GM21717 (cell line): Measurements from ENCODE around the gene DUSP21.
"Not testable (repeated sequence)": the region's sequence is repeated elsewhere in the genome, so short reads cannot be mapped to it uniquely, and the experiment has no call there.

Experiments used
- ATAC-seq: cut with Tn5 transposase; IDR thresholded peaks from one replicate; pipeline ENCODE4 v1.9.1; 2021; ENCODE audit warnings: mild to moderate bottlenecking, moderate library complexity; ENCODE audit not compliant: unreplicated experiment

The DUSP21 gene

GRCh38 chrX:44843753-44844152, at the start of gene DUSP21:
DUSP21 (plus strand) TSS chrX:44844021; CDS start chrX:44844133, 112 bp downstream.
- no peak for ATAC-seq

- ATAC-seq, result peak; percentile 72
These were observed 47.8 kb upstream of the DUSP21 start for GRCh38 chrX:44795945-44796450.

- no peak for ATAC-seq
These were observed 41.2 kb upstream of the DUSP21 start for GRCh38 chrX:44802613-44803012.

- ATAC-seq, result no peak
These were observed 28.1 kb upstream of the DUSP21 start for GRCh38 chrX:44815681-44816080.

- ATAC-seq, result no peak
These were observed 27.5 kb upstream of the DUSP21 start for GRCh38 chrX:44816367-44816766.

- no peak for ATAC-seq
These were observed 26.8 kb upstream of the DUSP21 start for GRCh38 chrX:44817029-44817428.

GRCh38 chrX:44822601-44823000, 21.2 kb upstream of the DUSP21 start:
- ATAC-seq, result no peak

GRCh38 chrX:44823193-44823592, 20.6 kb upstream of the DUSP21 start:
- ATAC-seq, result not testable (repeated sequence)

GRCh38 chrX:44828008-44828605, 15.7 kb upstream of the DUSP21 start:
- no peak for ATAC-seq

GRCh38 chrX:44829832-44830231, 14.0 kb upstream of the DUSP21 start:
- no peak for ATAC-seq

- no peak for ATAC-seq
These were observed 1.1 kb upstream of the DUSP21 start for GRCh38 chrX:44842550-44843317.

GRCh38 chrX:44843318-44843702, 511 bp upstream of the DUSP21 start:
- ATAC-seq, result no peak

- no peak for ATAC-seq
These were observed 383 bp downstream of the DUSP21 start for GRCh38 chrX:44844204-44844603.

GRCh38 chrX:44850891-44851290, 7.1 kb downstream of the DUSP21 start:
- ATAC-seq, result not testable (repeated sequence)

GRCh38 chrX:44871114-44871645, 27.4 kb downstream of the DUSP21 start:
- ATAC-seq, result no peak

- peak; percentile 24 for ATAC-seq
These were observed 28.4 kb downstream of the DUSP21 start for GRCh38 chrX:44871931-44872820.

- peak; percentile 91 for ATAC-seq
These were observed 29.1 kb downstream of the DUSP21 start, which contains the start of gene KDM6A for GRCh38 chrX:44872821-44873414. KDM6A (plus strand) TSS chrX:44873188; CDS start chrX:44873552, 364 bp downstream.

GRCh38 chrX:44873415-44874276, 29.8 kb downstream of the DUSP21 start:
- ATAC-seq, result peak; percentile 20

- no peak for ATAC-seq
These were observed 30.8 kb downstream of the DUSP21 start for GRCh38 chrX:44874420-44875184.
